HS-5 (cell line): Measurements from ENCODE around the gene REM2.

Experiments
- DNase-seq: peaks from one replicate; pipeline ENCODE4 v3.0.0-alpha.2; 2012; ENCODE audit warnings: low read depth

REM2 gene

GRCh38 chr14:22883173-22883976 lies at the start of gene REM2:
Gene REM2, plus strand, starts transcription at chr14:22883222. Its CDS starts 66 bp downstream, at chr14:22883288.
- DNase-seq = no peak

- no peak for DNase-seq
Measured at GRCh38 chr14:22835505-22835904, 47.5 kb upstream of the REM2 start.

GRCh38 chr14:22836301-22837113 lies 46.5 kb upstream of the REM2 start, which contains the start of gene MMP14:
Gene MMP14, plus strand, starts transcription at chr14:22836585. Its CDS starts 233 bp downstream, at chr14:22836818.
- no peak for DNase-seq

GRCh38 chr14:22837114-22837749 lies 45.8 kb upstream of the REM2 start:
- DNase-seq = no peak

GRCh38 chr14:22837750-22838538 lies 45.1 kb upstream of the REM2 start:
- DNase-seq = no peak

GRCh38 chr14:22838631-22839041 lies 44.4 kb upstream of the REM2 start:
- no peak for DNase-seq

- DNase-seq = no peak
Measured at GRCh38 chr14:22839159-22839779, 43.8 kb upstream of the REM2 start.

GRCh38 chr14:22841311-22841710 lies 41.7 kb upstream of the REM2 start:
- no peak for DNase-seq

GRCh38 chr14:22841769-22842168 lies 41.3 kb upstream of the REM2 start:
- no peak for DNase-seq

- DNase-seq = no peak
Measured at GRCh38 chr14:22842211-22843122, 40.6 kb upstream of the REM2 start.

- no peak for DNase-seq
Measured at GRCh38 chr14:22843123-22843925, 39.7 kb upstream of the REM2 start.

- no peak for DNase-seq
Measured at GRCh38 chr14:22844221-22845102, 38.6 kb upstream of the REM2 start.

- no peak for DNase-seq
Measured at GRCh38 chr14:22845103-22845394, 38.0 kb upstream of the REM2 start.

- no peak for DNase-seq
Measured at GRCh38 chr14:22845821-22846625, 37.0 kb upstream of the REM2 start.

GRCh38 chr14:22846811-22847307 lies 36.2 kb upstream of the REM2 start:
- DNase-seq = no peak

- DNase-seq = no peak
Measured at GRCh38 chr14:22847661-22848341, 35.2 kb upstream of the REM2 start.
